IPS-18c (cell line): ENCODE data around the gene LRIT1.

Experiments
- H3K4me3 ChIP-seq: 2 replicates; pipeline ENCODE4 v1.7.0; 2013; ENCODE audit warnings: low read depth, mild to moderate bottlenecking, low read length, moderate library complexity; ENCODE audit not compliant: insufficient read depth
- H3K9me3 ChIP-seq: one replicate; pipeline ENCODE4 v1.6.1; 2013; ENCODE audit warnings: mild to moderate bottlenecking, low read length, moderate library complexity; ENCODE audit not compliant: control insufficient read depth, insufficient read depth

LRIT1 gene

GRCh38 chr10:84258034-84258695 lies 16.8 kb upstream of the LRIT1 start:
- no peak overlapping the region for H3K4me3 ChIP-seq

GRCh38 chr10:84257343-84258020 lies 16.1 kb upstream of the LRIT1 start:
- Histone ChIP-seq H3K4me3 (no peak overlapping the region), H3K9me3 (no peaks in the 10 kb centered on the region)

More at GRCh38 chr10:84258034-84258695, 16.8 kb upstream of the LRIT1 start:
- H3K9me3 ChIP-seq: no peaks in the 10 kb centered on the region

- Histone ChIP-seq H3K9me3 (no peaks in the 10 kb centered on the region), H3K4me3 (no peak overlapping the region)
Observed at GRCh38 chr10:84256510-84257342, 15.4 kb upstream of the LRIT1 start.

- Histone ChIP-seq H3K4me3 (no peak overlapping the region), H3K9me3 (no peaks in the 10 kb centered on the region)
Observed at GRCh38 chr10:84254552-84255478, 13.5 kb upstream of the LRIT1 start.

GRCh38 chr10:84248794-84249193 lies 7.4 kb upstream of the LRIT1 start:
- Histone ChIP-seq H3K9me3 (no peaks in the 10 kb centered on the region), H3K4me3 (no peak overlapping the region)

- no peaks in the 10 kb centered on the region for H3K9me3 ChIP-seq
Observed at GRCh38 chr10:84247496-84247895, 6.2 kb upstream of the LRIT1 start.

GRCh38 chr10:84244651-84245270 lies 3.4 kb upstream of the LRIT1 start, which contains the start of gene RGR:
RGR (plus strand) TSS chr10:84245053; CDS start chr10:84245091, 38 bp downstream.
- no peak within 1 kb of the TSS for H3K4me3 ChIP-seq
- no peaks in the 10 kb centered on the region for H3K9me3 ChIP-seq

More at GRCh38 chr10:84247496-84247895, 6.2 kb upstream of the LRIT1 start:
- no peak overlapping the region for H3K4me3 ChIP-seq

GRCh38 chr10:84243759-84244158 lies 2.4 kb upstream of the LRIT1 start:
- Histone ChIP-seq H3K4me3 (no peak overlapping the region), H3K9me3 (no peaks in the 10 kb centered on the region)

GRCh38 chr10:84238909-84239308 lies 2.4 kb downstream of the LRIT1 start:
- peaks cover 2% of the 10 kb centered on the region for H3K9me3 ChIP-seq
- H3K4me3 ChIP-seq: no peak overlapping the region

GRCh38 chr10:84237199-84238051 lies 3.9 kb downstream of the LRIT1 start:
- Histone ChIP-seq H3K9me3 (peaks cover 2% of the 10 kb centered on the region), H3K4me3 (no peak overlapping the region)

- Histone ChIP-seq H3K4me3 (no peak overlapping the region), H3K9me3 (peaks cover 2% of the 10 kb centered on the region)
Observed at GRCh38 chr10:84236807-84237198, 4.5 kb downstream of the LRIT1 start.

GRCh38 chr10:84235096-84235495 lies 6.2 kb downstream of the LRIT1 start:
- Histone ChIP-seq H3K4me3 (no peak overlapping the region), H3K9me3 (peaks cover 2% of the 10 kb centered on the region)

GRCh38 chr10:84234479-84234878 lies 6.9 kb downstream of the LRIT1 start:
- peaks cover 2% of the 10 kb centered on the region for H3K9me3 ChIP-seq
- H3K4me3 ChIP-seq: no peak overlapping the region

- H3K9me3 ChIP-seq: peaks cover 2% of the 10 kb centered on the region
- no peak overlapping the region for H3K4me3 ChIP-seq
Observed at GRCh38 chr10:84233940-84234339, 7.4 kb downstream of the LRIT1 start.

GRCh38 chr10:84232376-84232775 lies 9.0 kb downstream of the LRIT1 start:
- no peak overlapping the region for H3K4me3 ChIP-seq
- no peaks in the 10 kb centered on the region for H3K9me3 ChIP-seq

GRCh38 chr10:84230359-84230758 lies 11.0 kb downstream of the LRIT1 start:
- Histone ChIP-seq H3K4me3 (no peak overlapping the region), H3K9me3 (no peaks in the 10 kb centered on the region)
